ENCODE data around the gene SNX27.

Gene SNX27

DNA sequence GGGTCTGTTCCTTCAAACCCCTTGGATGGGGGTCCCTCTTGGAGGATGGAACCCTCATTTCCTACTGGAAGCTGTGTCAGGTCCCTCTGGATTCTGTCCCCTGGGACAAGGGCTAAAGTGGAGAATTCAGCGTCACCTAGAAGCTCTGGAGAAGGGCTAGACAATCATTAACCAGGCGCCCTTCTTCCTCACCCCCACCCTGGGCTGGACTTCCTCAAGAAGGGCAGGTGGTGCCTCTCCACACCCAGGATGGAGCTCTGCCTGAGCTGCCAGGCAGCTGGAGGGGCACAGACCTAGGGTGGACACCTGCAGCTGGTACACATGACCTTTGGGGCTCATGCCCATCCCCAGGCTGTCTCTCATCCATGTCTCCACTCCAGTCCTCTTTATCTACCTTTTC lies 101.2 kb downstream of the SNX27 start:
- H3K36me3 ChIP-seq (replicated peaks), result no peaks in the 10 kb centered on the region
- peaks cover 31% of the 10 kb centered on the region for H3K27me3 ChIP-seq (replicated peaks)
- H3K27ac ChIP-seq, result no peak overlapping the region
- in situ Hi-C loops (cut with HindIII; ENCODE audit: low pct_ligation_motif_present, low sequenced_read_pairs), result no loop called here
- no peak overlapping the region for H3K4me3 ChIP-seq (ENCODE audit: low read depth, low read length)
- DNase-seq, result no peak
- no peak for TF ChIP-seq CTCF (IDR thresholded peaks at IDR 0.05; ENCODE audit: low read depth, low read length, missing control alignments)

- no peak overlapping the region for H3K4me3 ChIP-seq (ENCODE audit: low read depth, low read length)
- no peak overlapping the region for H3K27ac ChIP-seq
- DNase-seq, result no peak
- H3K36me3 ChIP-seq (replicated peaks), result no peaks in the 10 kb centered on the region
- peaks cover 36% of the 10 kb centered on the region for H3K27me3 ChIP-seq (replicated peaks)
- in situ Hi-C loops (cut with HindIII; ENCODE audit: low pct_ligation_motif_present, low sequenced_read_pairs), result no loop called here
- TF ChIP-seq CTCF (IDR thresholded peaks at IDR 0.05; ENCODE audit: low read depth, low read length, missing control alignments), result no peak
Measured at GRCh38 chr1:151713874-151714273, 102.0 kb downstream of the SNX27 start.

GRCh38 chr1:151714820-151715725 lies 103.2 kb downstream of the SNX27 start:
- H3K27me3 ChIP-seq (replicated peaks), result peaks cover 45% of the 10 kb centered on the region

DNA sequence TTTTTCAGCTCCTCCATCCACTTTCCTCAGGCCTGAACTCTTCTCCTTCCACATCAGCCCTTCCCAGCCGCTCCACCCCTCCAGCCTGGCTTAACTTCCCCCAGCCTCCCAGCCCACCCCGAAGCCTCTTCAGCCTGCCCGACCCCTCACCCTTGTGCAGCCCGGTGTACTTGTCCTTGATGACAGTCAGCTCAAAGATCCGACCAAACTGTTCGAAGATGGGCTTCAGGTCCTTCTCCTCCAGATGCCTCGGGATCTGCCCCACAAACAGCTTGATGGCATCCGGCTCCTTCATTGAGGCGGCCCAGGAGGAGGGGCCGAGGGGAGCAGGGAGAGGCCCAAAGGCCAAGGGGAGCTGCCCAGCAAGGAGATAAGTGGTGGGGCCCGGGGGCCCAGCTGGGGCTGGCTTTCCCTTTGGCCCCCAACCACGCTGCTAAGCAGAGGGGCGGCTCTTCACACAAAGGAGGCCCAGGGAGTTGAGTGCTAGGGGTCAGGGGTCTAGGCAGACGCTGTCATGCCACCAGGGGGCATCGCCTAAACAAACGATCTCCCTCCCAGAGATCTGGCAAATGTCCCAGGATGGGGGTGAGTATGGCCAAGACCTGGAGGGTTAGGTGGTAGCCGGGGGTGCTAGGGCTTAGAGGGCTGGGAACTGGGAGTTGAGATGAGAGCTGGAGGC lies 104.0 kb downstream of the SNX27 start:
- in situ Hi-C loops (cut with HindIII; ENCODE audit: low pct_ligation_motif_present, low sequenced_read_pairs), result no loop called here
- no peak for DNase-seq
- no peak overlapping the region for H3K27ac ChIP-seq
- peaks cover 45% of the 10 kb centered on the region for H3K27me3 ChIP-seq (replicated peaks)
- no peaks in the 10 kb centered on the region for H3K36me3 ChIP-seq (replicated peaks)
- no peak overlapping the region for H3K4me3 ChIP-seq (ENCODE audit: low read depth, low read length)
- TF ChIP-seq CTCF (IDR thresholded peaks at IDR 0.05; ENCODE audit: low read depth, low read length, missing control alignments), result peak; percentile 22

More at GRCh38 chr1:151714820-151715725, 103.2 kb downstream of the SNX27 start:
- Histone ChIP-seq H3K36me3 (replicated peaks) (no peaks in the 10 kb centered on the region), H3K4me3 (ENCODE audit: low read depth, low read length) (no peak overlapping the region), H3K27ac (no peak overlapping the region)
- no peak for DNase-seq
- in situ Hi-C loops (cut with HindIII; ENCODE audit: low pct_ligation_motif_present, low sequenced_read_pairs), result no loop called here
- TF ChIP-seq CTCF (IDR thresholded peaks at IDR 0.05; ENCODE audit: low read depth, low read length, missing control alignments), result no peak

- no peaks in the 10 kb centered on the region for H3K36me3 ChIP-seq (replicated peaks)
- no peak for TF ChIP-seq CTCF (IDR thresholded peaks at IDR 0.05; ENCODE audit: low read depth, low read length, missing control alignments)
Measured at GRCh38 chr1:151716405-151716762, 104.5 kb downstream of the SNX27 start.

More at GRCh38 chr1:151716405-151716762, 104.5 kb downstream of the SNX27 start:
- H3K4me3 ChIP-seq (ENCODE audit: low read depth, low read length), result no peak overlapping the region
- H3K27me3 ChIP-seq (replicated peaks), result peaks cover 45% of the 10 kb centered on the region
- no peak overlapping the region for H3K27ac ChIP-seq
- DNase-seq, result no peak
- in situ Hi-C loops (cut with HindIII; ENCODE audit: low pct_ligation_motif_present, low sequenced_read_pairs), result no loop called here
